Fibroblast of the aortic adventitia (primary cell): ENCODE results near the gene PIGU. TPM values are rescaled to one million over a fixed set of nuclear protein-coding genes. Genes with fewer than 3 reads are reported as not detected.

Experiments used
- DNase-seq: peaks from one replicate; pipeline ENCODE4 v3.0.0-alpha.2; 2010; ENCODE audit warnings: low read depth
- H3K4me3 ChIP-seq: 2 replicates; pipeline ENCODE4 v1.5.1; 2011; ENCODE audit warnings: low read depth, mild to moderate bottlenecking, control low read depth, low read length, moderate library complexity
- CTCF ChIP-seq: IDR thresholded peaks from 2 replicates; pipeline ENCODE4 v1.5.1; 2011; ENCODE audit warnings: mild to moderate bottlenecking, low read length, control low read depth, inconsistent platforms; ENCODE audit not compliant: insufficient read depth
- total RNA-seq: library from RNA; depleted of rRNA; stranded (reverse); fragments of >200 nt; gene quantifications from 2 replicates; pipeline ENCODE4 v1.2.3, GENCODE V29; 2012; ENCODE audit warnings: low replicate concordance

PIGU gene
- total RNA-seq, 1 donor: 21.1 TPM

DNA sequence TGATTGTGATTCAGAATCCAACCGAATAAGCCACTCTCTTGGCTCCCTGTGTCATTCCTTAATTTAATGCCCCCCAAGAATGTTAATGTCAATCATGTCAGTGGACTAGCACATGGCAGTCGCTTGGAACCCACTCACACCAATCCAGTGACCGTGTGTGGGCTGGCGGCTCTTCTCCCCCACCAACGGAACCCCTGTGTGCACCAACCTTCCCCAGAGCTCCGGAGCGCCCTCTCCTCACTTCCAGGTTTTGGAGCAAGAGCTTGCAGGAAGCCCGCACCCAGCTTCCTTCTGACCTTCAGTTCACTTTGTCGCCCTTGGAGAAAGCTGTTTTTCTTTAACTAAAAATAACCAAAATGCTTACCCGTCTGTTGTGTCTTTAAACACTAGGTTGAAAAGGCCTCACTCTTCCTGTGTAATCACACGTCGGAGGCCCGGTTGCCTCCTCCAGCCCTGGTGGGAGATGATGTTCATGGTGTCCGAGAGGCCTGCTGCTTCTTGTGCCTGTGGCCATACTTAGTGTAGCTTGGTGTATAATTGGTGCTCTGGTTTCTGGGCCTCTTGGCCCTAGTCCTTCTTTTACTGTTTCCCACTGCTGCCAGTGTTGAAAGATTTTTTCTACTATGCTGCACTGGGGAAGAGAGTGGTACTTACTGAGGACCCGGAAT, 136.2 kb downstream of the PIGU start:
- no peak for DNase-seq
- TF ChIP-seq CTCF: no peak
- no peak overlapping the region for H3K4me3 ChIP-seq

DNA sequence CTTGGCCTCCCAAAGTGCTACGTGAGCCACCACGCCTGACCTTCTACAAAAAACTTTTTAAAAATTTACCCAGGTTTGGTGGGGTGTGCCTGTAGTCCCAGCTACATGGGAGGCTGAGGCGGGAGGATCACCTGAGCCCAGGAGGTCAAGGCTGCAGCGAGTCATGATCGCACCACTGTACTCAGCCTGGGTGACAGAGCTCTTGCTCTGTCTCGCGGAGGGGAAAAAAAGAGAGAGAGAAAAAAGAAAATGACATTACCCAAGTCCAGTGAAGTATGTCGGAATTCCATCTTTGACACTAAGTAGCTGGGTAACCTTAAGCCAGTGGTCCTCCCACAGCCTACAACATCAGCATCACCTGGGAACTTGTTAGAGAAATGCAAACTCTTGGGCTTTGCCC, 137.1 kb downstream of the PIGU start:
- TF ChIP-seq CTCF: no peak
- DNase-seq: no peak
- H3K4me3 ChIP-seq: no peak overlapping the region

- no peak overlapping the region for H3K4me3 ChIP-seq
- peak; percentile 76 for DNase-seq
- peak; percentile 91 for TF ChIP-seq CTCF
Observed at GRCh38 chr20:34538671-34539123, 138.2 kb downstream of the PIGU start.

DNA sequence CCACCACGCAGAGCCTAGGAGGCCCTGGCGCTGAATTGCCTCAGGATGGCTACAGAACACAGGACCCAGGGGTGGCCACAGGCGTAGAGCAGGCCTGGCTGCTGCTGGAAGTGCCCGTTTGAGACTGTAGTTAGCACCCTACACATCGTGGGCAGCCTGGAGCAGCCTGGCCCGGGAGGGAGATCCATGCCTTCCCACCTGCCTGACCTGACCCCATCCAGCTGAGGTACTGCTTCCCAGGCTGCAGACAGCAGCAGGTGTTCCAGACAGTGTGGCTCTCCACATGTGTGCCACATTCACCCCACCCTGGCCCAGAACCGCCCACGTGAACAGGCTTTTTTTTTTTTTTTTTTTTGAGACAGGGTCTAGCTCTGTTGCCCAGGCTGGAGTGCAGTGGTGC, 139.2 kb downstream of the PIGU start:
- DNase-seq: no peak
- no peak for TF ChIP-seq CTCF

GRCh38 chr20:34536798-34537394, 140.0 kb downstream of the PIGU start:
- no peak overlapping the region for H3K4me3 ChIP-seq
- DNase-seq: no peak
- peak; percentile 34 for TF ChIP-seq CTCF

More for the DNA sequence above, 139.2 kb downstream of the PIGU start:
- H3K4me3 ChIP-seq: no peak overlapping the region

- no peak for TF ChIP-seq CTCF
- H3K4me3 ChIP-seq: no peak overlapping the region
- DNase-seq: no peak
Observed at GRCh38 chr20:34535857-34536256, 141.0 kb downstream of the PIGU start.

GRCh38 chr20:34535301-34535840, 141.5 kb downstream of the PIGU start:
- TF ChIP-seq CTCF: no peak
- DNase-seq: no peak

More at GRCh38 chr20:34535301-34535840, 141.5 kb downstream of the PIGU start:
- H3K4me3 ChIP-seq: no peak overlapping the region
